NCI-H748 treated with DMSO at 0.1 percent for 48 hours (cell line): ENCODE results near the gene ERICH3.
"Not testable (repeated sequence)": the region's sequence is repeated elsewhere in the genome, so short reads cannot be mapped to it uniquely, and the experiment has no call there.

Experiments used
- DNase-seq: peaks from one replicate; lab custom pipeline; 2025; lab: John Stamatoyannopoulos, UW

The ERICH3 gene

GRCh38 chr1:74681001-74681400 is 7.4 kb upstream of the ERICH3 start:
- no peak for DNase-seq

GRCh38 chr1:74679811-74680210 is 6.2 kb upstream of the ERICH3 start:
- no peak for DNase-seq

- no peak for DNase-seq
Measured at GRCh38 chr1:74677926-74678325, 4.3 kb upstream of the ERICH3 start.

GRCh38 chr1:74674278-74675048 is 871 bp upstream of the ERICH3 start:
- no peak for DNase-seq

GRCh38 chr1:74670866-74671265 is 2.7 kb downstream of the ERICH3 start:
- DNase-seq = not testable (repeated sequence)

GRCh38 chr1:74654708-74655107 is 18.9 kb downstream of the ERICH3 start:
- DNase-seq = no peak

GRCh38 chr1:74652711-74653139 is 20.9 kb downstream of the ERICH3 start:
- peak; percentile 52 for DNase-seq

GRCh38 chr1:74650561-74650960 is 23.0 kb downstream of the ERICH3 start:
- no peak for DNase-seq

- DNase-seq = no peak
Measured at GRCh38 chr1:74641876-74642275, 31.7 kb downstream of the ERICH3 start.

GRCh38 chr1:74641161-74641560 is 32.4 kb downstream of the ERICH3 start:
- DNase-seq = no peak

GRCh38 chr1:74637296-74637695 is 36.3 kb downstream of the ERICH3 start:
- DNase-seq = peak; percentile 50

- DNase-seq = no peak
Measured at GRCh38 chr1:74629283-74629682, 44.3 kb downstream of the ERICH3 start.

GRCh38 chr1:74623716-74624115 is 49.9 kb downstream of the ERICH3 start:
- DNase-seq = no peak

- DNase-seq = no peak
Measured at GRCh38 chr1:74620242-74620641, 53.4 kb downstream of the ERICH3 start.

- DNase-seq = no peak
Measured at GRCh38 chr1:74618974-74619373, 54.6 kb downstream of the ERICH3 start.

- DNase-seq = no peak
Measured at GRCh38 chr1:74613894-74614293, 59.7 kb downstream of the ERICH3 start.

- no peak for DNase-seq
Measured at GRCh38 chr1:74611887-74612286, 61.7 kb downstream of the ERICH3 start.

GRCh38 chr1:74610961-74611360 is 62.6 kb downstream of the ERICH3 start:
- no peak for DNase-seq

GRCh38 chr1:74609810-74610371 is 63.7 kb downstream of the ERICH3 start:
- no peak for DNase-seq

- DNase-seq = no peak
Measured at GRCh38 chr1:74596717-74597116, 76.9 kb downstream of the ERICH3 start.

GRCh38 chr1:74593887-74594866 is 79.4 kb downstream of the ERICH3 start:
- DNase-seq = no peak

GRCh38 chr1:74592580-74593355 is 80.8 kb downstream of the ERICH3 start:
- DNase-seq = no peak
